ENCODE measurements around the gene MAGI2.
"Not testable (repeated sequence)": the region's sequence is repeated elsewhere in the genome, so short reads cannot be mapped to it uniquely, and the experiment has no call there.

Gene MAGI2

GRCh38 chr7:79442766-79443165 is 10.7 kb downstream of the MAGI2 start:
- DNase-seq, result not testable (repeated sequence)

- DNase-seq, result no peak
Measured at GRCh38 chr7:79436378-79436777, 17.1 kb downstream of the MAGI2 start.

- no peak for DNase-seq
Measured at GRCh38 chr7:79434867-79435266, 18.6 kb downstream of the MAGI2 start.

GRCh38 chr7:79434098-79434497 is 19.4 kb downstream of the MAGI2 start:
- no peak for DNase-seq

GRCh38 chr7:79430391-79430790 is 23.1 kb downstream of the MAGI2 start:
- no peak for DNase-seq

- DNase-seq, result no peak
Measured at GRCh38 chr7:79425665-79426064, 27.8 kb downstream of the MAGI2 start.

- no peak for DNase-seq
Measured at GRCh38 chr7:79421751-79422150, 31.7 kb downstream of the MAGI2 start.

- DNase-seq, result no peak
Measured at GRCh38 chr7:79420464-79420863, 33.0 kb downstream of the MAGI2 start.

GRCh38 chr7:79414910-79415309 is 38.6 kb downstream of the MAGI2 start:
- no peak for DNase-seq

- no peak for DNase-seq
Measured at GRCh38 chr7:79412915-79413314, 40.6 kb downstream of the MAGI2 start.

GRCh38 chr7:79412438-79412837 is 41.0 kb downstream of the MAGI2 start:
- DNase-seq, result no peak

GRCh38 chr7:79410345-79410744 is 43.1 kb downstream of the MAGI2 start:
- DNase-seq, result no peak

- no peak for DNase-seq
Measured at GRCh38 chr7:79407351-79407750, 46.1 kb downstream of the MAGI2 start.

GRCh38 chr7:79406371-79406770 is 47.1 kb downstream of the MAGI2 start:
- no peak for DNase-seq

GRCh38 chr7:79405368-79405767 is 48.1 kb downstream of the MAGI2 start:
- DNase-seq, result no peak

GRCh38 chr7:79403879-79404278 is 49.6 kb downstream of the MAGI2 start:
- DNase-seq, result no peak

GRCh38 chr7:79403451-79403850 is 50.0 kb downstream of the MAGI2 start:
- no peak for DNase-seq

- DNase-seq, result no peak
Measured at GRCh38 chr7:79401254-79401653, 52.2 kb downstream of the MAGI2 start.

- no peak for DNase-seq
Measured at GRCh38 chr7:79400222-79400621, 53.2 kb downstream of the MAGI2 start.

- no peak for DNase-seq
Measured at GRCh38 chr7:79398138-79398749, 55.2 kb downstream of the MAGI2 start.

- no peak for DNase-seq
Measured at GRCh38 chr7:79386688-79387422, 66.6 kb downstream of the MAGI2 start.

GRCh38 chr7:79381921-79382320 is 71.5 kb downstream of the MAGI2 start:
- no peak for DNase-seq

- DNase-seq, result no peak
Measured at GRCh38 chr7:79377097-79377496, 76.4 kb downstream of the MAGI2 start.

GRCh38 chr7:79376299-79377025 is 77.0 kb downstream of the MAGI2 start:
- DNase-seq, result no peak

All from left hindlimb (tissue), 1 donor.